ENCODE data around the gene IGSF21. TPM values are rescaled to one million over a fixed set of nuclear protein-coding genes. Genes with fewer than 3 reads are reported as not detected.

IGSF21 gene
- total and polyA plus RNA-seq, 2 of the 8 experiments (the other 6 are each of a cell fraction or from before 2014, with no cell fraction given) = 22.5 to 28.5 TPM

- Histone ChIP-seq H3K23ac (ENCODE audit: insufficient read length) (no peak overlapping the region), H3K23me2 (ENCODE audit: low read depth, low read length) (no peaks in the 10 kb centered on the region; the same call in 1 of the 2 replicates), H2AK5ac (ENCODE audit: low read depth, low read length) (no peak overlapping the region), H2AFZ (ENCODE audit: low read length) (no peak overlapping the region), H4K8ac (ENCODE audit: extremely low read depth, insufficient read depth, low read length) (no peak overlapping the region), H3K18ac (ENCODE audit: extremely low read depth, low read length) (peak overlapping the region; percentile 20; the same call in 1 of the 2 replicates), H3K36me3 (ENCODE audit: control insufficient read depth in 2 of 4, insufficient read depth in 4 of 4, low read length in 3 of 4) (no peaks in the 10 kb centered on the region), H4K5ac (ENCODE audit: insufficient read length, low read depth, low read length) (no peak overlapping the region), H3K4me2 (ENCODE audit: insufficient read depth in 1 of 2, low read depth in 2 of 2, low read length in 2 of 2) (no peak overlapping the region), H4K20me1 (replicated peaks in 1 of 2; ENCODE audit: control insufficient read depth in 1 of 2, insufficient read depth in 2 of 2, low read length in 2 of 2) (no peaks in the 10 kb centered on the region), H3K9me3 (ENCODE audit: insufficient read depth in 2 of 2, low read depth in 1 of 2, low read length in 1 of 2) (no peaks in the 10 kb centered on the region), H3K9ac (replicated peaks in 1 of 4; ENCODE audit: extremely low read depth in 1 of 4, low read depth in 3 of 4, low read length in 3 of 4) (no peak overlapping the region), H3K27me3 (replicated peaks in 1 of 4; ENCODE audit: control insufficient read depth in 3 of 4, extremely low read depth in 1 of 4, insufficient read depth in 3 of 4, low read length in 3 of 4) (no peaks in the 10 kb centered on the region), H3K79me1 (ENCODE audit: low read depth, low read length) (no peaks in the 10 kb centered on the region), H3K79me2 (ENCODE audit: control insufficient read depth in 1 of 2, insufficient read depth in 2 of 2, low read length in 2 of 2) (no peaks in the 10 kb centered on the region), H3K56ac (replicated peaks; ENCODE audit: insufficient read length, low read depth, low read length) (no peak overlapping the region), H3K27ac (ENCODE audit: low read depth, low read length) (no peak overlapping the region), H2BK120ac (replicated peaks; ENCODE audit: low read depth, low read length) (no peak overlapping the region), H2BK5ac (ENCODE audit: low read depth, low read length) (peak overlapping the region; percentile 61; the same call in 1 of the 2 replicates), H3K14ac (ENCODE audit: insufficient read length) (no peak overlapping the region), H2BK15ac (ENCODE audit: low read length) (no peak overlapping the region), H3K4me3 (ENCODE audit: extremely low read depth in 1 of 4, insufficient read depth in 2 of 4, low read depth in 3 of 4, low read length in 4 of 4) (no peak overlapping the region), H4K91ac (replicated peaks; ENCODE audit: insufficient read length, low read length) (peak overlapping the region; percentile 46), H2BK20ac (ENCODE audit: low read length) (no peak overlapping the region), H3K4ac (replicated peaks; ENCODE audit: insufficient read length, low read depth, low read length) (peak overlapping the region; percentile 50), H3K4me1 (replicated peaks in 1 of 4; ENCODE audit: control insufficient read depth in 3 of 4, insufficient read depth in 4 of 4, low read length in 3 of 4) (peaks cover 4 to 18% (median 12%) of the 10 kb centered on the region in 4 experiments), H2BK12ac (ENCODE audit: low read depth, low read length) (peak overlapping the region; percentile 32; the same call in 1 of the 2 replicates)
- POLR2A ChIA-PET (ENCODE audit: partially characterized antibody) = interaction anchor here (1.4 to 2.0 kb wide), 3 partner anchors 10 to 35 kb away, joined by 3 to 10 read pairs (median 5); no protein-coding TSS in a partner anchor
- no peak for FAIRE-seq
- CTCF ChIA-PET (ENCODE audit: partially characterized antibody) = interaction anchor here (1.5 kb wide), 1 partner anchor 29 kb away, joined by 6 read pairs; no protein-coding TSS in a partner anchor
- DNase-seq (ENCODE audit: low read depth in 1 of 2, low spot score in 2 of 2) = no peak
- WGBS, 2 experiments (ENCODE audit: extremely low coverage in 1 of 2, insufficient coverage in 1 of 2, insufficient read length in 1 of 2, insufficient replicate concordance in 2 of 2, low coverage in 1 of 2, low lambda C conversion rate in 2 of 2, missing lambda C conversion rate in 1 of 2) = 64% methylated on average over 5 of the region's 5 CpGs; no CpG with 5 or more reads in 1 of the 2 experiments
- TF ChIP-seq NRF1 (IDR thresholded peaks at IDR 0.05; ENCODE audit: low read depth, low read length) (no peak), CBX5 (IDR thresholded peaks at IDR 0.05; ENCODE audit: low read depth, low read length) (no peak), SP1 (IDR thresholded peaks at IDR 0.05; ENCODE audit: low read depth, low read length) (no peak), POLR2AphosphoS5 (IDR thresholded peaks at IDR 0.05; ENCODE audit: low read depth, low read length) (no peak), CHD2 (IDR thresholded peaks at IDR 0.05; ENCODE audit: low read length) (no peak), NANOG (IDR thresholded peaks at IDR 0.05; ENCODE audit: insufficient read depth, low read depth, low read length, poor library complexity, severe bottlenecking) (no peak)
Measured at GRCh38 chr1:18263547-18264120, 156.0 kb downstream of the IGSF21 start.
